Rectal smooth muscle tissue (tissue), 1 donor: Measurements from ENCODE around the gene FAM131A.
A peak's percentile ranks its signal among the peaks of the same experiment; 100 is the strongest.

Experiments
- H3K27ac ChIP-seq: one replicate; pipeline ENCODE4 v1.7.0; 2013; ENCODE audit warnings: low read depth, low read length, inconsistent platforms
- H3K27me3 ChIP-seq: one replicate; pipeline ENCODE4 v1.7.0; 2013; ENCODE audit warnings: low read length; ENCODE audit not compliant: control insufficient read depth, insufficient read depth
- H3K36me3 ChIP-seq: one replicate; pipeline ENCODE4 v1.7.0; 2013; ENCODE audit warnings: low read length; ENCODE audit not compliant: control insufficient read depth, insufficient read depth
- H3K4me1 ChIP-seq: one replicate; pipeline ENCODE4 v1.7.0; 2013; ENCODE audit warnings: low read length; ENCODE audit not compliant: control insufficient read depth, insufficient read depth
- H3K4me3 ChIP-seq: one replicate; pipeline ENCODE4 v1.7.0; 2013; ENCODE audit warnings: low read length
- H3K9ac ChIP-seq: one replicate; pipeline ENCODE4 v1.7.0; 2013; ENCODE audit warnings: low read length

FAM131A gene

GRCh38 chr3:184337399-184337714, at the start of gene FAM131A:
Gene FAM131A (plus strand): TSS chr3:184337600. CDS start chr3:184337631, 31 bp downstream.
- no peaks in the 10 kb centered on the region for H3K27me3 ChIP-seq
- peak within 1 kb of the TSS; percentile 95 for H3K27ac ChIP-seq
- H3K4me3 ChIP-seq = peak within 1 kb of the TSS; percentile 84
- peaks cover 27% of the 10 kb centered on the region for H3K4me1 ChIP-seq
- peaks cover 27% of the 10 kb centered on the region for H3K36me3 ChIP-seq
- H3K9ac ChIP-seq = peak within 1 kb of the TSS; percentile 54

- H3K36me3 ChIP-seq = no peaks in the 10 kb centered on the region
- H3K27me3 ChIP-seq = no peaks in the 10 kb centered on the region
- H3K9ac ChIP-seq = no peak overlapping the region
- no peak overlapping the region for H3K4me3 ChIP-seq
- no peak overlapping the region for H3K27ac ChIP-seq
- no peaks in the 10 kb centered on the region for H3K4me1 ChIP-seq
These were observed 47.9 kb upstream of the FAM131A start for GRCh38 chr3:184289426-184289938.

GRCh38 chr3:184290331-184290730, 47.1 kb upstream of the FAM131A start:
- H3K27ac ChIP-seq = no peak overlapping the region
- no peak overlapping the region for H3K9ac ChIP-seq
- H3K27me3 ChIP-seq = no peaks in the 10 kb centered on the region
- H3K4me1 ChIP-seq = no peaks in the 10 kb centered on the region
- H3K4me3 ChIP-seq = no peak overlapping the region
- H3K36me3 ChIP-seq = no peaks in the 10 kb centered on the region

- no peaks in the 10 kb centered on the region for H3K27me3 ChIP-seq
- H3K4me1 ChIP-seq = no peaks in the 10 kb centered on the region
- H3K9ac ChIP-seq = no peak overlapping the region
- no peak overlapping the region for H3K27ac ChIP-seq
- no peaks in the 10 kb centered on the region for H3K36me3 ChIP-seq
- no peak overlapping the region for H3K4me3 ChIP-seq
These were observed 46.2 kb upstream of the FAM131A start for GRCh38 chr3:184291044-184291737.

GRCh38 chr3:184291738-184292445, 45.5 kb upstream of the FAM131A start:
- H3K4me3 ChIP-seq = no peak overlapping the region
- no peaks in the 10 kb centered on the region for H3K36me3 ChIP-seq

GRCh38 chr3:184295771-184296170, 41.6 kb upstream of the FAM131A start:
- Histone ChIP-seq H3K27me3 (no peaks in the 10 kb centered on the region), H3K4me1 (peaks cover 10% of the 10 kb centered on the region), H3K4me3 (no peak overlapping the region), H3K36me3 (peaks cover 6% of the 10 kb centered on the region), H3K9ac (no peak overlapping the region), H3K27ac (no peak overlapping the region)

More at GRCh38 chr3:184291738-184292445, 45.5 kb upstream of the FAM131A start:
- no peak overlapping the region for H3K9ac ChIP-seq
- H3K27ac ChIP-seq = no peak overlapping the region
- no peaks in the 10 kb centered on the region for H3K27me3 ChIP-seq
- H3K4me1 ChIP-seq = no peaks in the 10 kb centered on the region

GRCh38 chr3:184296616-184297015, 40.8 kb upstream of the FAM131A start:
- Histone ChIP-seq H3K4me1 (peaks cover 10% of the 10 kb centered on the region), H3K27me3 (no peaks in the 10 kb centered on the region), H3K4me3 (no peak overlapping the region), H3K36me3 (peaks cover 12% of the 10 kb centered on the region), H3K9ac (no peak overlapping the region), H3K27ac (no peak overlapping the region)

GRCh38 chr3:184298759-184299487, 38.5 kb upstream of the FAM131A start, which contains the start of gene PSMD2:
Gene PSMD2 (plus strand): TSS chr3:184299241. CDS start chr3:184299267, 26 bp downstream.
- Histone ChIP-seq H3K9ac (peak within 1 kb of the TSS; percentile 74), H3K4me1 (peaks cover 10% of the 10 kb centered on the region), H3K27me3 (no peaks in the 10 kb centered on the region), H3K36me3 (peaks cover 35% of the 10 kb centered on the region), H3K4me3 (peak within 1 kb of the TSS; percentile 95), H3K27ac (peak within 1 kb of the TSS; percentile 87)

- Histone ChIP-seq H3K27me3 (no peaks in the 10 kb centered on the region), H3K27ac (peak overlapping the region; percentile 57), H3K4me1 (peaks cover 10% of the 10 kb centered on the region), H3K36me3 (peaks cover 43% of the 10 kb centered on the region), H3K4me3 (peak overlapping the region; percentile 95), H3K9ac (peak overlapping the region; percentile 74)
These were observed 37.7 kb upstream of the FAM131A start for GRCh38 chr3:184299488-184300377.

GRCh38 chr3:184300378-184300720, 37.1 kb upstream of the FAM131A start:
- H3K27ac ChIP-seq = no peak overlapping the region
- H3K4me1 ChIP-seq = peaks cover 10% of the 10 kb centered on the region
- H3K4me3 ChIP-seq = peak overlapping the region; percentile 95
- H3K9ac ChIP-seq = no peak overlapping the region
- H3K27me3 ChIP-seq = no peaks in the 10 kb centered on the region
- peaks cover 43% of the 10 kb centered on the region for H3K36me3 ChIP-seq

- H3K27ac ChIP-seq = no peak overlapping the region
- no peak overlapping the region for H3K9ac ChIP-seq
- H3K4me3 ChIP-seq = no peak overlapping the region
- H3K27me3 ChIP-seq = no peaks in the 10 kb centered on the region
- H3K4me1 ChIP-seq = no peaks in the 10 kb centered on the region
- H3K36me3 ChIP-seq = peaks cover 69% of the 10 kb centered on the region
These were observed 31.8 kb upstream of the FAM131A start for GRCh38 chr3:184305577-184305976.
